NB4 (cell line): ENCODE measurements around the gene IFNLR1.

Experiments
- DNase-seq: peaks from one replicate; pipeline ENCODE4 v3.0.0; 2010; ENCODE audit warnings: low read depth
- H3K4me3 ChIP-seq: one replicate; pipeline ENCODE4 v1.5.1; 2011; ENCODE audit warnings: mild to moderate bottlenecking, low read depth, low read length, moderate library complexity
- CTCF ChIP-seq: IDR thresholded peaks from one replicate; pipeline ENCODE4 v1.5.1; 2012; ENCODE audit warnings: low read depth, low read length
- MYC ChIP-seq: IDR thresholded peaks from 2 replicates; pipeline ENCODE4 v1.6.1; 2011; ENCODE audit warnings: low read depth, low read length
- POLR2A ChIP-seq: IDR thresholded peaks from 2 replicates; pipeline ENCODE4 v1.6.1; 2011; ENCODE audit warnings: mild to moderate bottlenecking; ENCODE audit not compliant: insufficient read length; ENCODE audit errors: extremely low read depth
- TF ChIP-seq, protein P1 (sequence below): IDR thresholded peaks from 2 replicates; pipeline ENCODE4 v1.6.1; 2011; ENCODE audit warnings: low read depth, low read length

IFNLR1 gene

GRCh38 chr1:24119489-24119858 is 67.6 kb downstream of the IFNLR1 start:
- TF ChIP-seq CTCF (no peak), POLR2A (no peak), MYC (no peak)
- TF ChIP-seq, protein P1, sequence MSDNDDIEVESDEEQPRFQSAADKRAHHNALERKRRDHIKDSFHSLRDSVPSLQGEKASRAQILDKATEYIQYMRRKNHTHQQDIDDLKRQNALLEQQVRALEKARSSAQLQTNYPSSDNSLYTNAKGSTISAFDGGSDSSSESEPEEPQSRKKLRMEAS = no peak
- no peak for DNase-seq
- H3K4me3 ChIP-seq = no peak overlapping the region

DNA sequence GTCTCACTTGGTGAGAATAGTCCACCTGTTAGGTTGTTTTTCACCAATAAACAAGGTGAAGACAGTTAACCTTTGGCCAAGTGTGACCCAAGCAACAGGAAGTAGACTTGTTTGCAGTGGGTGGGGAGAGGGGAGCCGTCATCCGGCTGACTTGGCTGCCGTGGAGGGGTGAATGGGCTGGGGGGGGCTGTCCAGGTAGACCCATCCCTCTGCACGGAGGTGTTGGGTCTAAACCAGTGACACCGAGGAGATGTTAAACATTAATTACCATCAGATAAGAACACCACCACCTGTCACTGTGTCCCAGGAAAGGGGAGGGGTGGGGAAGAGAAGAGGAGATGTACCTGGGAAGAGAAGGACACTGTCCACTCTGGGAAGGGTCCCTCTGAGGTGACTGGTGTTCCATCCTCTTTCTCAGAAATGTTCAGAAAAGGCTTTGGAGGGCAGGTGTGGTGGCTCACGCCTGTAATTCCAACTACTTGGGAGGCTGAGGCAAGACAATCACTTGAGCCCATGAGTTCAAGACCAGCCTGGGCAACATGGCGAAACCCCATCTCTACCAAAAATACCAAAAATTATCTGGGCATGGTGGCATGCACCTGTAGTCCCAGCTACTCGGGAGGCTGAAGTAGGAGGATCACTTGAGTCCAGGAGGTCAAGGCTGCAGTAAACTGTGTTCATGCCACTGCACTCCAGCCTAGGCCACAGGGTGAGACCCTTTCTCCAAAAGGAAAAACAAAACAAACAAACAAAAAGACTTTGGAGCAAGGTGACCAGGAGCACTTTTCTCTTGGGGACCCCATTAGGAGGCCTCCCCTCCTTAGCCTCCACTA is 68.5 kb downstream of the IFNLR1 start:
- no peak for DNase-seq
- no peak for TF ChIP-seq POLR2A
- TF ChIP-seq, protein P1 = no peak
- TF ChIP-seq CTCF = no peak
- TF ChIP-seq MYC = no peak
- H3K4me3 ChIP-seq = no peak overlapping the region

- TF ChIP-seq POLR2A (no peak), CTCF (no peak), MYC (no peak)
- TF ChIP-seq, protein P1 = no peak
- DNase-seq = no peak
- H3K4me3 ChIP-seq = no peak overlapping the region
Measured at GRCh38 chr1:24117722-24118409, 69.2 kb downstream of the IFNLR1 start.

- H3K4me3 ChIP-seq = no peak overlapping the region
- no peak for DNase-seq
- TF ChIP-seq, protein P1 = no peak
- TF ChIP-seq CTCF = no peak
- TF ChIP-seq MYC = no peak
- no peak for TF ChIP-seq POLR2A
Measured at GRCh38 chr1:24117132-24117531, 70.0 kb downstream of the IFNLR1 start.

DNA sequence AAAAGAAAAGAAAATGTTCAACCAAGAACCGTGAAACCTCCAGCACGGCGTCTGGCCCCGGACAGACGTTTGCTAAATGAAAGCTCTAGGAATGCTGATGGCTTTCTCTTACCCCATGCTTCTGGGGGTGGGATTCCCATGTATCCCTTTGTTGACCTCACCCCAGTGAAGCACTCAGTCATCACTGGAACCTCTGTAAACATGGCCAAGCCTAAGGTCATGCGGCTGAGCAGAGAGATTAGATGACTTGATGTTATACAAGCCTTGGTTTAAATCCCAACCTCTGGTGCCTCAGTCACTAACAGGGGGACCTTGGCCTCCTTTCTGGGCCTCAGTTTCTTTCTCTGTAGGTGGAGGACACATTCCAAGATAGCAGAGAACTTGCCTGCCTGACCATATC is 72.3 kb downstream of the IFNLR1 start:
- no peak overlapping the region for H3K4me3 ChIP-seq
- TF ChIP-seq POLR2A = no peak
- TF ChIP-seq, protein P1 = no peak
- TF ChIP-seq CTCF = no peak
- no peak for TF ChIP-seq MYC
- DNase-seq = no peak
